PC-3 (cell line): ENCODE results near the gene OR52E2. TPM values are rescaled to one million over a fixed set of nuclear protein-coding genes. Genes with fewer than 3 reads are reported as not detected.

Experiments
- ATAC-seq: fragments of 200-7000 bp; cut with Tn5 transposase; 2 replicates; pipeline ENCODE4 v1.9.1; 2020; ENCODE audit warnings: mild to moderate bottlenecking, moderate library complexity
- BruUV-seq: library from RNA; stranded (reverse); fragments of 400-500 nt; replicated peaks from 2 replicates; lab custom pipeline; 2021; lab: Mats Ljungman, UMichigan
- CTCF ChIA-PET: fragments of 300-600 bp; sonication (Branson Sonifier 250); formaldehyde crosslinking; loops from one replicate; lab custom pipeline; 2022; ENCODE audit warnings: antibody characterized with exemption; lab: Charles Lee
- POLR2A ChIA-PET: fragments of 300-600 bp; sonication (Branson Sonifier 250); formaldehyde crosslinking; loops from one replicate; lab custom pipeline; 2022; ENCODE audit warnings: antibody characterized with exemption; ENCODE audit not compliant: unreplicated experiment; lab: Charles Lee
- DNase-seq: peaks from one replicate; pipeline ENCODE4 v3.0.0-alpha.2; 2015
- H2AFZ ChIP-seq: fragments of 300-600 bp; sonication (generic); 2 replicates; pipeline ENCODE4 v1.6.0; 2016; ENCODE audit warnings: antibody characterized with exemption, low read length
- H3F3A ChIP-seq: fragments of 300-600 bp; sonication (generic); one replicate; pipeline ENCODE4 v1.6.0; 2017; ENCODE audit warnings: antibody characterized with exemption, low read length, control low read depth, mild to moderate bottlenecking; ENCODE audit not compliant: unreplicated experiment
- H3K27ac ChIP-seq: fragments of 300-600 bp; sonication (generic); 2 replicates; pipeline ENCODE4 v1.5.1; 2016; ENCODE audit warnings: mild to moderate bottlenecking, low read length
- H3K27me3 ChIP-seq: fragments of 300-600 bp; sonication (generic); 2 replicates; pipeline ENCODE4 v1.6.1; 2016; ENCODE audit warnings: low read length, mixed read lengths
- H3K36me3 ChIP-seq: fragments of 300-600 bp; sonication (generic); 2 replicates; pipeline ENCODE4 v1.6.1; 2016; ENCODE audit warnings: low read depth, mixed run types, low read length, mixed read lengths
- H3K4me1 ChIP-seq: fragments of 300-600 bp; sonication (generic); 2 replicates; pipeline ENCODE4 v1.5.1; 2016; ENCODE audit warnings: low read length; ENCODE audit not compliant: insufficient read depth
- H3K4me2 ChIP-seq: fragments of 300-600 bp; sonication (generic); 2 replicates; pipeline ENCODE4 v1.6.0; 2016; ENCODE audit warnings: low read length
- H3K4me3 ChIP-seq: fragments of 300-600 bp; sonication (generic); 2 replicates; pipeline ENCODE4 v1.5.1; 2016; ENCODE audit warnings: mild to moderate bottlenecking, low read length, mixed read lengths
- H3K79me2 ChIP-seq: fragments of 300-600 bp; sonication (generic); 2 replicates; pipeline ENCODE4 v1.6.1; 2017; ENCODE audit warnings: low read length, mixed read lengths
- H3K9ac ChIP-seq: fragments of 300-600 bp; sonication (generic); 2 replicates; pipeline ENCODE4 v1.6.0; 2016; ENCODE audit warnings: mild to moderate bottlenecking, low read length
- H3K9me2 ChIP-seq: fragments of 300-600 bp; sonication (generic); replicated peaks from 2 replicates; pipeline ENCODE4 v1.6.1; 2016; ENCODE audit warnings: mixed run types, low read length, mixed read lengths
- H3K9me3 ChIP-seq: fragments of 300-600 bp; sonication (generic); 2 replicates; pipeline ENCODE4 v1.6.1; 2016; ENCODE audit warnings: low read length, mixed read lengths
- H4K20me1 ChIP-seq: fragments of 300-600 bp; sonication (generic); 2 replicates; pipeline ENCODE4 v1.6.1; 2016; ENCODE audit warnings: low read length, mixed read lengths
- EZH2 ChIP-seq: fragments of 300-600 bp; sonication (generic); IDR thresholded peaks from one replicate; pipeline ENCODE4 v1.6.1; 2017; ENCODE audit warnings: antibody characterized with exemption, mild to moderate bottlenecking, low read length; ENCODE audit not compliant: unreplicated experiment
- EZH2phosphoT487 ChIP-seq: fragments of 300-600 bp; sonication (generic); IDR thresholded peaks from 2 replicates; pipeline ENCODE4 v1.6.1; 2018; ENCODE audit warnings: mild to moderate bottlenecking, antibody characterized with exemption, low read length, borderline replicate concordance
- intact Hi-C: fragments of 100-400 bp; cut with micrococcal nuclease; formaldehyde crosslinking; loops from 2 replicates; pipeline ENCODE4 v1.9.0; 2023
- total RNA-seq: library from RNA; depleted of rRNA; stranded (reverse); fragments of >200 nt; gene quantifications from 2 replicates; pipeline ENCODE4 v1.2.3, GENCODE V29; 2014
- TF ChIP-seq, protein P1 (sequence below): fragments of 300-600 bp; sonication (generic); conservative IDR thresholded peaks from 2 replicates; pipeline ENCODE4 v1.5.1; 2017; ENCODE audit warnings: antibody characterized with exemption, low read depth, mild to moderate bottlenecking, low read length

The OR52E2 gene
- total RNA-seq, 1 experiment from 2014 or later = not detected

DNA sequence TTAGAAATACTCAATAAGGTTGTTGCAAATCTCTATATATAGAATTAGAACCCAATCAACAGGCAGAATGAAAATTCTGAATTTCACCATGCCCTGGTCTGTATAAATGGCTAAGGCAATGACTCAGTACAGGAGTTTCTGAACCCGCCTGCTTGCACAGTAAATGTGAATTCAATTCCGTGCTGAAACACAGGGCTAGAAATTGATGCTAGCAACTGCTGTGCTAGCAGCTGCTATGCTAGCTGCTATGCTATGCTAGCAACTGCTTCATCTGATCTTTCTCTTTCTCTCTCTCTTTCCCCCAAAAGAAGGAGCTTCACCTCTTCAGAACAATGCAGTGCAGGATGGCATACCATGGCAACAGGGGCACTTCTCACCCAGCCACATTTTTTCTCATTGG is 22.8 kb downstream of the OR52E2 start:
- DNase-seq = no peak
- Histone ChIP-seq H3K9me3 (no peaks in the 10 kb centered on the region), H3K4me2 (no peak overlapping the region), H3K36me3 (no peaks in the 10 kb centered on the region), H3K79me2 (no peaks in the 10 kb centered on the region), H3K27me3 (no peaks in the 10 kb centered on the region), H3K9me2 (no peaks in the 10 kb centered on the region), H3K27ac (no peak overlapping the region), H3K4me1 (no peaks in the 10 kb centered on the region), H3K9ac (no peak overlapping the region), H2AFZ (no peak overlapping the region), H3F3A (no peaks in the 10 kb centered on the region), H4K20me1 (no peaks in the 10 kb centered on the region), H3K4me3 (no peak overlapping the region)
- POLR2A ChIA-PET = no interaction called here
- TF ChIP-seq, protein P1, sequence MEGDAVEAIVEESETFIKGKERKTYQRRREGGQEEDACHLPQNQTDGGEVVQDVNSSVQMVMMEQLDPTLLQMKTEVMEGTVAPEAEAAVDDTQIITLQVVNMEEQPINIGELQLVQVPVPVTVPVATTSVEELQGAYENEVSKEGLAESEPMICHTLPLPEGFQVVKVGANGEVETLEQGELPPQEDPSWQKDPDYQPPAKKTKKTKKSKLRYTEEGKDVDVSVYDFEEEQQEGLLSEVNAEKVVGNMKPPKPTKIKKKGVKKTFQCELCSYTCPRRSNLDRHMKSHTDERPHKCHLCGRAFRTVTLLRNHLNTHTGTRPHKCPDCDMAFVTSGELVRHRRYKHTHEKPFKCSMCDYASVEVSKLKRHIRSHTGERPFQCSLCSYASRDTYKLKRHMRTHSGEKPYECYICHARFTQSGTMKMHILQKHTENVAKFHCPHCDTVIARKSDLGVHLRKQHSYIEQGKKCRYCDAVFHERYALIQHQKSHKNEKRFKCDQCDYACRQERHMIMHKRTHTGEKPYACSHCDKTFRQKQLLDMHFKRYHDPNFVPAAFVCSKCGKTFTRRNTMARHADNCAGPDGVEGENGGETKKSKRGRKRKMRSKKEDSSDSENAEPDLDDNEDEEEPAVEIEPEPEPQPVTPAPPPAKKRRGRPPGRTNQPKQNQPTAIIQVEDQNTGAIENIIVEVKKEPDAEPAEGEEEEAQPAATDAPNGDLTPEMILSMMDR = no peak
- TF ChIP-seq EZH2 = no peak
- BruUV-seq = no TSS peak
- CTCF ChIA-PET = no interaction called here
- ATAC-seq = no peak
- intact Hi-C loops = no loop called here

DNA sequence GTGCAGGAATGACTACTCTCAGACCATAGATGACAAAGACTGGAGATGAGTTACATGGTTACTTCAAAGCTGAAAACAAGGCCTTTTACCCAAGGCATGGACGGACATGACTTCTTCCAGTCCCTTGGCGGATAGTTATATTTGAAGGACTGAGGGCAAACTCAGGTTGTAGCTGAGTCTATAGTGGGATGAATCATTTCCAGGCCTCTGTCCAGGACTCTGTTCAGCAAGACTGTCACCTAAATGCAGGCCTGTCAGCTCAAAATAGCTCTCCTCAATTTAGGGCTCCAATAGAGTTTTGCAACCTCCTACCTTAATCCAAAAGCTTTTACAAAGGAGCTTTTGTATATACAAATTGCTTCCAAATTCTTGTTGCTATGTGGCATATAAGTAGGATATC is 37.4 kb downstream of the OR52E2 start:
- Histone ChIP-seq H3K9me3 (no peaks in the 10 kb centered on the region), H3K9me2 (no peaks in the 10 kb centered on the region), H3K27me3 (no peaks in the 10 kb centered on the region), H3K27ac (no peak overlapping the region), H3K9ac (no peak overlapping the region), H3K4me2 (no peak overlapping the region), H3K36me3 (no peaks in the 10 kb centered on the region), H2AFZ (no peak overlapping the region), H3K4me1 (no peaks in the 10 kb centered on the region), H3F3A (no peaks in the 10 kb centered on the region), H3K79me2 (no peaks in the 10 kb centered on the region), H4K20me1 (no peaks in the 10 kb centered on the region), H3K4me3 (no peak overlapping the region)
- BruUV-seq = no TSS peak
- ChIA-PET CTCF (no interaction called here), POLR2A (interaction anchor here (0.6 kb wide), 1 partner anchor 39 kb away, joined by 3 read pairs; no protein-coding TSS in a partner anchor)
- ATAC-seq = no peak
- TF ChIP-seq EZH2phosphoT487 = no peak
- TF ChIP-seq, protein P1 = no peak
- no peak for TF ChIP-seq EZH2
- no peak for DNase-seq
- intact Hi-C loops = no loop called here

DNA sequence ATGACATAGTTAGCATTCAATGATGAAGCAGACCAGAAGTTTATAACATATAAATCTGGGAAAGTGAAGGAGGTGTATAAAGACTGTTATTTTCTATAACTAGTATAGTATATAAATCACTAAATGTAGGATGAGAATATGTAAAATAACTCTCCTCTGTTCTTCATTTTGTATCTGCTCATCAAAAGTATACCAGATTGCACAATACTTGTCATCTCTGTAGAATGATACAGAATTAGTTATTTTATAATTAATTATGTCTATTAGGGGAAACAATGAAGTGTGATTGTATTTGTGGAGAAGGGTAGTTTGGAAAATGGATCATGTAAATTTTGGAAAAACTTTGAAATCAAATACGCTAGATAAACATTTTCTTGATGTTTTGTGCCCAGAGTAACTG is 46.4 kb downstream of the OR52E2 start:
- no peaks in the 10 kb centered on the region for H3K27me3 ChIP-seq
- TF ChIP-seq, protein P1 = no peak
- no peak for TF ChIP-seq EZH2phosphoT487
- H3K4me2 ChIP-seq = no peak overlapping the region
- no peaks in the 10 kb centered on the region for H3K9me3 ChIP-seq
- H2AFZ ChIP-seq = no peak overlapping the region
- BruUV-seq = no TSS peak
- no peaks in the 10 kb centered on the region for H3K36me3 ChIP-seq
- no peaks in the 10 kb centered on the region for H4K20me1 ChIP-seq
- no peaks in the 10 kb centered on the region for H3K9me2 ChIP-seq
- ChIA-PET POLR2A (no interaction called here), CTCF (no interaction called here)
- H3F3A ChIP-seq = no peaks in the 10 kb centered on the region
- no peak overlapping the region for H3K27ac ChIP-seq
- DNase-seq (no peak), ATAC-seq (no peak)
- H3K4me1 ChIP-seq = no peaks in the 10 kb centered on the region
- H3K79me2 ChIP-seq = no peaks in the 10 kb centered on the region
- intact Hi-C loops = no loop called here
- no peak overlapping the region for H3K9ac ChIP-seq
- no peak overlapping the region for H3K4me3 ChIP-seq
